GM23338 (cell line): ENCODE measurements around the gene TPR. TPM values are rescaled to one million over a fixed set of nuclear protein-coding genes. Genes with fewer than 3 reads are reported as not detected.

Source experiments
- ATAC-seq: fragments of 200-7000 bp; cut with Tn5 transposase; 3 replicates; pipeline ENCODE4 v1.9.1; 2020
- DNase-seq: peaks from one replicate; pipeline ENCODE4 v3.0.0-alpha.2; 2015; ENCODE audit warnings: low spot score
- H2AFZ ChIP-seq: fragments of 200-600 bp; sonication (generic); 2 replicates; pipeline ENCODE4 v1.8.0; 2016; ENCODE audit warnings: antibody characterized with exemption, mild to moderate bottlenecking, moderate library complexity
- H3F3A ChIP-seq: fragments of 200-600 bp; sonication (generic); replicated peaks from 2 replicates; pipeline ENCODE4 v1.8.0; 2017; ENCODE audit warnings: antibody characterized with exemption, mixed run types, low read depth
- H3K27ac ChIP-seq: fragments of 200-600 bp; sonication (generic); 2 replicates; pipeline ENCODE4 v1.6.1; 2016; ENCODE audit warnings: low read depth
- H3K27me3 ChIP-seq: fragments of 200-600 bp; sonication (generic); 2 replicates; pipeline ENCODE4 v1.8.0; 2016; ENCODE audit warnings: mild to moderate bottlenecking, mixed run types, moderate library complexity; ENCODE audit not compliant: insufficient read depth
- H3K36me3 ChIP-seq: fragments of 200-600 bp; sonication (generic); 2 replicates; pipeline ENCODE4 v1.8.0; 2016; ENCODE audit warnings: mild to moderate bottlenecking; ENCODE audit not compliant: insufficient read depth
- H3K4me1 ChIP-seq: fragments of 200-600 bp; sonication (generic); 2 replicates; pipeline ENCODE4 v1.8.0; 2016; ENCODE audit warnings: mild to moderate bottlenecking, moderate library complexity; ENCODE audit not compliant: insufficient read depth
- H3K4me2 ChIP-seq: fragments of 200-600 bp; sonication (generic); 2 replicates; pipeline ENCODE4 v1.7.1; 2017; ENCODE audit warnings: mixed run types
- H3K4me3 ChIP-seq: fragments of 200-600 bp; sonication (generic); 2 replicates; pipeline ENCODE4 v1.6.1; 2016; ENCODE audit warnings: mixed run types
- H3K79me2 ChIP-seq: fragments of 200-600 bp; sonication (generic); replicated peaks from 2 replicates; pipeline ENCODE4 v1.8.0; 2017; ENCODE audit warnings: mild to moderate bottlenecking; ENCODE audit not compliant: insufficient read depth
- H3K9me2 ChIP-seq: fragments of 200-600 bp; sonication (generic); 2 replicates; pipeline ENCODE4 v1.8.0; 2017; ENCODE audit not compliant: insufficient read depth
- H4K20me1 ChIP-seq: fragments of 200-600 bp; sonication (generic); replicated peaks from 2 replicates; pipeline ENCODE4 v1.8.0; 2017; ENCODE audit warnings: mild to moderate bottlenecking; ENCODE audit not compliant: insufficient read depth
- H3K27ac Mint-ChIP-seq: 2 replicates; pipeline ENCODE4 v1.8.0; 2020; ENCODE audit warnings: inconsistent platforms, mild to moderate bottlenecking, moderate library complexity, mixed read lengths
- H3K27me3 Mint-ChIP-seq: 3 replicates; pipeline ENCODE4 v1.8.0; 2022; ENCODE audit warnings: low read depth, mild to moderate bottlenecking, moderate library complexity, mixed read lengths, inconsistent platforms; ENCODE audit not compliant: insufficient read depth, poor library complexity
- H3K36me3 Mint-ChIP-seq: 3 replicates; pipeline ENCODE4 v1.8.0; 2021; ENCODE audit warnings: low read depth, mild to moderate bottlenecking, inconsistent platforms, moderate library complexity, mixed read lengths
- H3K4me1 Mint-ChIP-seq: 3 replicates; pipeline ENCODE4 v1.8.0; 2020; ENCODE audit warnings: mild to moderate bottlenecking, inconsistent platforms, mixed read lengths
- H3K4me3 Mint-ChIP-seq: 3 replicates; pipeline ENCODE4 v1.8.0; 2021; ENCODE audit warnings: moderate library complexity, mild to moderate bottlenecking, inconsistent platforms, mixed read lengths
- H3K9me3 Mint-ChIP-seq: 3 replicates; pipeline ENCODE4 v1.8.0; 2020; ENCODE audit warnings: moderate library complexity, mild to moderate bottlenecking, inconsistent platforms, mixed read lengths
- CREB1 ChIP-seq: fragments of 250-450 bp; sonication (Bioruptor Pico); IDR thresholded peaks from 2 replicates; pipeline ENCODE4 v1.5.0; 2020; ENCODE audit warnings: low read depth, mild to moderate bottlenecking, moderate library complexity
- EZH2 ChIP-seq: fragments of 200-600 bp; sonication (generic); IDR thresholded peaks from one replicate; pipeline ENCODE4 v1.8.0; 2017; ENCODE audit warnings: antibody characterized with exemption, mild to moderate bottlenecking, low read depth; ENCODE audit not compliant: unreplicated experiment
- JUNB ChIP-seq: IDR thresholded peaks from one replicate; pipeline ENCODE4 v1.6.1; 2016; ENCODE audit warnings: antibody characterized with exemption; ENCODE audit not compliant: unreplicated experiment
- polyA plus RNA-seq: library from polyadenylated mRNA; unstranded; fragments of >200 nt; fragmentation: Nextera tagmentation; extraction: Ambion mirVana; gene quantifications from 2 replicates; pipeline ENCODE4 v1.2.1, GENCODE V29; 2016
- total RNA-seq: library from RNA; depleted of rRNA; stranded (reverse); fragments of >200 nt; shearing (Covaris generic); gene quantifications from 2 replicates; pipeline ENCODE4 v1.2.3, GENCODE V29; 2014; rRNA removed

The TPR gene
- total and polyA plus RNA-seq, 2 experiments from 2014 or later = 108 to 220 TPM

GRCh38 chr1:186271032-186271431, 104.0 kb downstream of the TPR start:
- no peaks in the 10 kb centered on the region for H3K4me1 ChIP-seq

More at GRCh38 chr1:186271032-186271431, 104.0 kb downstream of the TPR start:
- Histone ChIP-seq H3K27me3 (no peaks in the 10 kb centered on the region), H3K9me2 (no peaks in the 10 kb centered on the region), H3K27ac (no peak overlapping the region), H3K79me2 (no peaks in the 10 kb centered on the region), H3K4me2 (no peak overlapping the region), H3K4me3 (no peak overlapping the region), H4K20me1 (no peaks in the 10 kb centered on the region), H3K36me3 (no peaks in the 10 kb centered on the region), H3F3A (no peaks in the 10 kb centered on the region), H2AFZ (no peak overlapping the region)
- Mint-ChIP-seq H3K27ac (no peak overlapping the region), H3K27me3 (no peaks in the 10 kb centered on the region), H3K4me1 (peaks cover 8% of the 10 kb centered on the region), H3K36me3 (peaks cover 1% of the 10 kb centered on the region; the same call in 2 of the 3 replicates), H3K9me3 (no peaks in the 10 kb centered on the region; the same call in 1 of the 3 replicates), H3K4me3 (no peak overlapping the region)
- DNase-seq = no peak
- no peak for ATAC-seq
- TF ChIP-seq JUNB (no peak), EZH2 (no peak), CREB1 (no peak)

Other genes with a start within 250 kb of the TPR start
- 0.07 TPM in 1 of 2 replicates, not detected in the other for gene PRG4, start 79.0 kb downstream of the TPR start, total RNA-seq
- 0.11 and 0.12 TPM in 2 replicates for gene PRG4, start 79.0 kb downstream of the TPR start, polyA plus RNA-seq
- gene ODR4, start 585 bp upstream of the TPR start, total RNA-seq = 8.6 and 17.3 TPM in 2 replicates
- 14.7 and 18.9 TPM in 2 replicates for gene ODR4, start 585 bp upstream of the TPR start, polyA plus RNA-seq
- not detected in 2 replicates for gene PDC, start 85.9 kb upstream of the TPR start, total RNA-seq
- gene PDC, start 85.9 kb upstream of the TPR start, polyA plus RNA-seq = not detected in 2 replicates